K562 (cell line): Measurements from ENCODE around the gene ADAP1. TPM values are rescaled to one million over a fixed set of nuclear protein-coding genes. Genes with fewer than 3 reads are reported as not detected.

Source experiments
- CC2D1A ChIP-seq: fragments of 450-650 bp; IDR thresholded peaks from 2 replicates; pipeline ENCODE4 v1.6.1; 2017; ENCODE audit warnings: mild to moderate bottlenecking
- CLOCK ChIP-seq: fragments of 250-450 bp; sonication (Bioruptor Pico); IDR thresholded peaks from 2 replicates; pipeline ENCODE4 v1.4.0; 2020; ENCODE audit warnings: mild to moderate bottlenecking, moderate library complexity, borderline replicate concordance
- FOXP1 ChIP-seq: sonication (generic); formaldehyde crosslinking; IDR thresholded peaks from 2 replicates; pipeline ENCODE4 v1.8.0; 2022; ENCODE audit warnings: mild to moderate bottlenecking, missing genetic modification reagents
- FUS ChIP-seq: fragments of 200-400 bp; formaldehyde crosslinking; optimal IDR thresholded peaks from 2 replicates; pipeline ENCODE3; 2017; ENCODE audit warnings: low read depth, low read length
- GMEB1 ChIP-seq: fragments of 250-450 bp; sonication (Bioruptor Pico); IDR thresholded peaks from 2 replicates; pipeline ENCODE4 v1.4.0; 2020; ENCODE audit warnings: mild to moderate bottlenecking
- PCBP1 ChIP-seq: fragments of 200-400 bp; formaldehyde crosslinking; IDR thresholded peaks from 2 replicates; pipeline ENCODE4 v1.6.1; 2018; ENCODE audit warnings: mild to moderate bottlenecking, low read depth, low read length; ENCODE audit not compliant: poor library complexity, severe bottlenecking
- SMAD4 ChIP-seq: fragments of 250-450 bp; sonication (Bioruptor Pico); conservative IDR thresholded peaks from 2 replicates; pipeline ENCODE4 v1.8.0; 2021; ENCODE audit warnings: inconsistent platforms, mild to moderate bottlenecking, moderate library complexity
- UBTF ChIP-seq, 2 experiments: IDR thresholded peaks; 2 replicates each; pipeline ENCODE4 v1.6.1; 2012; ENCODE audit warnings: improper control_type of control experiment in 2 of 2, low read depth in 2 of 2, low read length in 2 of 2, borderline replicate concordance in 1 of 2
- ZFP91 ChIP-seq: sonication (generic); formaldehyde crosslinking; IDR thresholded peaks from 2 replicates; pipeline ENCODE4 v1.8.0; 2022; ENCODE audit warnings: mild to moderate bottlenecking, missing genetic modification reagents
- polyA plus RNA-seq, 8 experiments: library from polyadenylated mRNA; depleted of rRNA in 4 of 8; stranded (reverse) in 5 of 8; unstranded in 3 of 8; fragments of >200 nt; fragmentation: Nextera tagmentation in 2 of 8; fragmentation: Illumina TruSeq in 1 of 8; extraction: Ambion mirVana in 2 of 8; extraction: Trizol in 1 of 8; gene quantifications; 2 replicates each; pipeline versions ENCODE4 v1.2.1 to v1.2.3, GENCODE V29; 2011 to 2014; ENCODE audit warnings: inconsistent platforms in 1 of 8, missing spikeins in 1 of 8
- total RNA-seq, 7 experiments: library from RNA; depleted of rRNA in 6 of 7; stranded (reverse); fragments of >200 nt in 6 of 7; fragmentation: Illumina TruSeq in 2 of 7; extraction: Trizol in 2 of 7; gene quantifications; 2 replicates each; pipeline versions ENCODE4 v1.2.1 to v1.2.3, GENCODE V29; 2011 to 2021; ENCODE audit warnings: low replicate concordance in 1 of 7

Gene ADAP1
- total and polyA plus RNA-seq, 9 of the 15 experiments (the other 6 are each of a cell fraction or from before 2014, with no cell fraction given): 0.27 to 1.4 (median 0.52) TPM; not detected in 3

GRCh38 chr7:876077-876971, 78.2 kb downstream of the ADAP1 start, which contains the start of gene GET4 (continued):
- TF ChIP-seq UBTF (IDR thresholded peaks at IDR 0.05; ENCODE audit: borderline replicate concordance in 1 of 2, low read depth in 2 of 2, low read length in 2 of 2) (no peak), GMEB1 (CRISPR knock-in tag) (peak; percentile 90), ZFP91 (CRISPR knock-in tag) (peak; percentile 77; the same call in 1 of the 2 replicates), CLOCK (peak; percentile 88; the same call in 1 of the 2 replicates), SMAD4 (CRISPR knock-in tag) (peak; percentile 87), PCBP1 (peak; percentile 66), FUS (peak; percentile 59), CC2D1A (no peak), FOXP1 (CRISPR knock-in tag) (peak; percentile 99)
